Stimulated activated CD4-positive, alpha-beta T cell treated with anti-CD3 and anti-CD28 coated beads, TNF-alpha, amount 100 ng/mL, for 24 hours (primary cell): Measurements from ENCODE around the gene EVC.
"Not testable (repeated sequence)": the region's sequence is repeated elsewhere in the genome, so short reads cannot be mapped to it uniquely, and the experiment has no call there.

ENCODE experiments used
- DNase-seq, 3 experiments: peaks; one replicate each; pipeline ENCODE4 v3.0.0-alpha.2; 2020; ENCODE audit warnings: low read depth in 3 of 3

EVC gene

DNA sequence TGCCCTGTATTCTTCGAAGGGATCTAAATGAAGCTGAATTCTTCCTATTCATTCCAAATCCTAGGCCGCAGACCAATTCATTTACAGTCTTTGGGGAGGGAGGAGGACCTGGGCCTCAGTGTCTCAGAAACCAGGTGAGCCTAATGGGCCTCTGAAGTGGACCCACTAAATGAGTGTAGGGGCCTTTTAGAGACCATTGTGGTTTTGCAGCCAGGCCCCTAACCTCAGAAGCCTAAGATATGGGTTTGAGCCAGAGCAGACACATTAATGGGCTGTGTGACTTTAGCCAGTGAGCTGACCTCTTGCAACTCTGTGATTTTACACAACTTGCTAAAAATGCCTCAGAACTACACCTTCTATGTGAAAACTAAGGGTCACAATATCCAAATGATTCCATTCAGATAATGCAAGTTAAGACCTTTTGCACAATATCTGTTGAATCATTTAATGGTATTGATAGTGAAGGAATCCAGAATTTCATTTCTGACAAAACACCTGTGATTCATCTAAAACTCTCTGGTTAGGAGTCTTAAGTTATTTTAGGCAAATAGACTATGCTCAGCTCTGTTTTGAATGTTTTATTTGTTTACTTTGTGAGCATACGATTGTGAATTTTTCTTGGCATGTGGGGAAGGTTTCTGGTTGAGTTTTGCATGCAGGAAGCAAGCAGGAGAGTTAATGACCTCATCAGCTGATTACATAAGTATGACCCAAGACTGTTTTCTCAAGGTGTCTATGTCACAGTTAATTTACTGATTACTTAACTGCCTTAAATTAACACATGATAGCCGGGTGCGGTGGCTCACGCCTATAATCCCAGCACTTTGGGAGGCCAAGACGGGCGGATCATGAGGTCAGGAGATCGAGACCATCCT lies 75.0 kb downstream of the EVC start:
- DNase-seq, result no peak

DNA sequence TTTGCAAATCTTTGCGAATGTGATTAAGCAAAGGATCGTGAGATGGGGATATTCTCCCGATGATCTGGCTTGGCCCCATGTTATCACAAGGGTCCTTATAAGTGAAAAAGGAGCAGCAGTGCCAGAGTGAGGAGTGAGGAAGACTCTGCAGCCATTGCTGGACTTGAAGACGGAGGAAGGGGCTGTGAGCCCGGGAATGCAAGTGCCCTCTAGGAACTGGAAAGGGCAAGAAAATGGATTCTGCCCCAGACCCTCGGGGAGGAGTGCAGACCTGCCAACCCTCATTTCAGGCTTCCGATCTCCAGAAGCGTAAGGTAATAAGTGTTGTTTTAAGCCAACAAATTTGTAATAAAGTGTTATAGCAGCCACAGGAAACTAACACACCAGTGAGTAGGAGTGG lies 76.3 kb downstream of the EVC start:
- no peak for DNase-seq

GRCh38 chr4:5788144-5788543 lies 77.1 kb downstream of the EVC start:
- no peak for DNase-seq

DNA sequence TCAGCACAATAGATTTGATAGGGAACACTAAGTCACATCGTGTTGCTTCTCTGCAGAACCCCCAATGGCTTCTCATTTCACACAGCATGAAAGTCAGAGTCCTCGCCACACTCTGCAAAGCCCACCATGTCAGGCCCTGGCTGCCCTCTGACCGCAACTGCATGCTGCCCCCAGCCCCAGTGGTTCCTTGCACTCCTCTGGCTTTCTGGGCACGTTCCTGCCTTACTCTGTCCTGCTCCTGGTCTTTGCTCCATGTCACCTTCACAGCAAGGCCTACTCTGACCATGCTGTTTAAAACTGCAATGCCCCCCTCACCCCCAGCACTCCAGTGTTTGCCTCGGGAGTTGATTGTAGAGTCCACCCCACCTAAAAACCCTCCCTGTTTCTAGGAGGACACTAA lies 78.1 kb downstream of the EVC start:
- no peak for DNase-seq

DNA sequence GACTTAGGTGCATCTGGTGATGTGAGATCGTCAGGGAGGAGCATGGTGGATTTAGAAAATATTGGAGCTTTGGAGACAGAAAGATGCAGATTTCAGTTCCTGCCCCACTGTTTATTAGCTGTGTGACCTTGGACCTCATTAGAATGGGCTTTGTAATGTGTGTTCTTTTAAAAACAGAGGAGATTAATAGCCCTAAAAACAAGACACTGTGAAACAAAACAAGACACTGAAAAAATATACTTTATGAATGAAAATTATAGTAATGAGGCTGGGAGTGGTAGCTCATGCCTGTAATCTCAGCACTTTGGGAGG lies 79.5 kb downstream of the EVC start:
- no peak for DNase-seq

DNA sequence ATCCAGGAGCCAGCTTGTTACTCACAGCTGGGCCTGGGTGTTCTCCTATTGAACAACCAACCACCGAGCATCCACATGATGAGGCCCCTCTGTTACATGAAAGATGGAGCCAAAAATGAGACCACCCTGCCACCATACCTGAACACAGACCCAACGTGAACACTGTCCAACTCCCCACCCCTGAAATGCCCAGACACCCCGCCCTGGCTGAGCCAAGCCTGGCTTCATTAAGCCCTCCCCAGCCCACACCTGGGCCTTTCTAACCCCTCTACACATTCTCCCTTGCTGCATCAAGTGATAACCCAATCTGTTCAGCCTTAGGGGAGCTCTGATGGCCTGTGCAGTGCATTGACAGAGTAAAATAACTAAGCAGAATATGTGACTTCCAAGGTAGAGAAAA lies 80.7 kb downstream of the EVC start:
- DNase-seq, result no peak

- DNase-seq, result no peak
Observed at GRCh38 chr4:5793514-5793913, 82.5 kb downstream of the EVC start.

DNA sequence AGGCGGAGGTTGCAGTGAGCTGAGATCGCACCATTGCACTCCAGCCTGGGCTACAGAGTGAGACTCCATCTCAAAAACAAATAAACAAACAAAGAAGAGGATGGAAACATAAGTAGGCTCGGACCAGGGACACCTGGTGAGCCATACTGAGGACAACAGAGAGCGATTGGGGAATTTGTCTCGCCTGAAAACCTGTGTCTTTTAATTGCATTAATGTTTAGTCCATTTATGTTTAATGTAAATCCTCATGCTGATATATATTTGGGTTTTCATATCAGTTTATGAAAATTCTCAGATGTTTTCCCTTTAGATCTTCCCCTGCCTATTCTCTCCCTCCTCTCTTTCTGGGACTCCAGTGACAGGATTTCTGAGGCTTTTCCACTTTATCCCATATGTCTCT lies 84.6 kb downstream of the EVC start:
- DNase-seq, result no peak

- DNase-seq, result no peak
Observed at GRCh38 chr4:5796976-5797375, 86.0 kb downstream of the EVC start.

DNA sequence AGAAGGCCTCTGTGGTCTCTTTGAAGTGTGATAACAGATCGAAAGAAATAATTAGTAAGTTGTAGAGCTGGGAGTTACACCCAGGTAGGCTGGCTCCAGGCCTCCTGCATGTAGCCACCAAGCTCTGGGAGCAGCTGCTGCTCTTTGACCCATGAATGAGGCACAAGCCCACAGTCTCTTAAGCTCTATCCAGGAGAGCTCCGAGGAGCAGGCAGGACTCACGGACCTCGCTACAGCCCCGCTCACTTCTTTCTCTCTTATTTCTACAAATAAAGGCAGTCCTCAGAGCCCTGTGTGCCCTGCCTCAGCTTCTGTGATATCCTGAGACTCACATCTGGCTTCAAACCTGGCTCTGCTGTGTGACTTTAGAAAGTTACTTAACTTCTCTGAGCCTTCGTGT lies 86.9 kb downstream of the EVC start:
- no peak for DNase-seq

DNA sequence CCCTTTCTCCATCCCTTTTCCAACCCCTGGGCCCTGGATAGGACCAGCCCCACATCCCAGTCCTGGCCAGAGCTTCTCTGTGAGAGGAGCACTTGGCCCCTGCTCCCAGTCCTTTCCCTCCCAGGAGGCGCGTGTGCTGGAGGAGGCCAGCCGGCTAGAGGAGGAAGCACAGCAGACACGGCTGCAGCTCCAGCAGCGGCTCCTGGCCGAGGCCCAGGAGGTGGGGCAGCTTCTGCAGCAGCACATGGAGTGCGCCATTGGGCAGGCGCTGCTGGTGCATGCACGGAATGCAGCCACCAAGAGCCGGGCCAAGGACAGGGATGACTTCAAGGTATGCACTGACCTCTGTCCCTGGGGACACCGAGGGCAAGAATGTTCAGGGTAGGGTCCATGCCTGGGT lies 87.5 kb downstream of the EVC start:
- no peak for DNase-seq

DNA sequence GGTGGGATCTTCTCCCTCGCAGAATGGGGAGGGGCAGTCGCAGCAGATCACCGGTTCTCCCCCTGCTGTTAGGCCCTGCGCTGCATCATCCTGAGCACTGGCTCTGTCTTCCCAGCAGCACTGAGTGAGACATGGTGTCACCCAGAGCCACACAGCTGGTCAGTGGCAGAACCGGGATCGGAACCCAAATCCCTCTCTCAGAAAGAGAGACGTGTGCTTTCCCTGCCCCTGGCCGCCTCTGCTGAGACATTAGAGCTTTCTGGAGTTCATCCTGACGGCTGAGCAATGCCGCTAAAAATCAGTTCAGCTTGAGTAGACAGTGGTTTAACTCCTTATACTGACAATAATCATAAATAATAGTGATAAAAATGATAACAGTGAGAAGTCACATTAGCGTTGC lies 87.9 kb downstream of the EVC start:
- DNase-seq, result no peak

- no peak for DNase-seq
Observed at GRCh38 chr4:5799406-5799805, 88.4 kb downstream of the EVC start.

- no peak for DNase-seq
Observed at GRCh38 chr4:5800496-5800895, 89.5 kb downstream of the EVC start.

- no peak for DNase-seq
Observed at GRCh38 chr4:5801696-5802095, 90.7 kb downstream of the EVC start.

- no peak for DNase-seq
Observed at GRCh38 chr4:5802565-5802964, 91.6 kb downstream of the EVC start.

- DNase-seq, result no peak
Observed at GRCh38 chr4:5804656-5805055, 93.7 kb downstream of the EVC start.

DNA sequence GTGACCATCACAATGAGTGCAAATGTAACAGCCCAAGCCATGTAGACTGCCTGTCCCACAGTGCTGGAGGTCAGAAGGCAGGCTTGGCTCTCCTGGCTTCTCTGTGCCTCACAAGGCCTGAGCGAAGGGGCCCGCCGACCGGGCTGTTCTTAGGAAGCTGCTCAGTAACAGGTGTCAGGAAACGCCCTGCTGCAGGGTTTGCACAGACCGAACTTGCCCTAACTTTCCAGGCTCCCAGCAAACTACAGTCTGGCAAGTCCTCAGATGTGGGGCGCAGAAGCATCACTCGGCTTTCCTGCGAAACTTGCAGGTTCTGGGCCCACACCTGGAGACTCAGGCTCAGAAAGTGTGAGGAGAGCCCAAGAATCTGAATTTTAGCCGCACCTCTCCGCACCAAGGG lies 94.3 kb downstream of the EVC start:
- no peak for DNase-seq

DNA sequence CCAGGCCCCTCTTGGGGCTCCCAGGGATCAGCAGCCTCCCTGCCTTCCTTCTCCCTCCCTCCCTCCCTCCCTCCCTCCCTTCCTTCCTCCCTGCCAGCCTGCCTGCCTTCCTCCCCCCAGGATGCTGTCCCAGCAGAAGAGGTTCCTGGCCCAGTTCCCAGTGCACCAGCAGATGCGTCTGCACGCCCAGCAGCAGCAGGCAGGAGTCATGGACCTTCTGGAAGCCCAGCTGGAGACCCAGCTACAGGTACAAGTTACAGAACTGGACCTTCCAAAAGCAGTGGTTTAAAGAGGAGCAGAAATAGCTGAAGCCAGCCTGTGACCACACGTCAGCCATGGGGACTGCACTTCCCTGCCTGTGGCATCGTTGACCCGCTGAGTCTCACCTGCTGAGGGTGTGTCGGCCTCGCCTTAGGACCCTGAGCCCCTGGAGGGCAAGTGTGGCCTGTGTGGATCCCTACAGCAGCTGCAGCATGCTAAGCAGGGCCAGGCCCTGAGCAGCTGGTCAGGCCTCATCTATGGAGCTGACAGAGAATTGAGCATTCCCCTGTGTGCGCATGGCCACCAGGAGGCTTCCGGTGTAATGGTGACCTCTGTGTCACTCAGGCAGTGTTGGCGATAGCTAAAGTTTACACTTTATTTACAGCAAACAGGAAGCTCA lies 97.2 kb downstream of the EVC start:
- DNase-seq, result no peak

DNA sequence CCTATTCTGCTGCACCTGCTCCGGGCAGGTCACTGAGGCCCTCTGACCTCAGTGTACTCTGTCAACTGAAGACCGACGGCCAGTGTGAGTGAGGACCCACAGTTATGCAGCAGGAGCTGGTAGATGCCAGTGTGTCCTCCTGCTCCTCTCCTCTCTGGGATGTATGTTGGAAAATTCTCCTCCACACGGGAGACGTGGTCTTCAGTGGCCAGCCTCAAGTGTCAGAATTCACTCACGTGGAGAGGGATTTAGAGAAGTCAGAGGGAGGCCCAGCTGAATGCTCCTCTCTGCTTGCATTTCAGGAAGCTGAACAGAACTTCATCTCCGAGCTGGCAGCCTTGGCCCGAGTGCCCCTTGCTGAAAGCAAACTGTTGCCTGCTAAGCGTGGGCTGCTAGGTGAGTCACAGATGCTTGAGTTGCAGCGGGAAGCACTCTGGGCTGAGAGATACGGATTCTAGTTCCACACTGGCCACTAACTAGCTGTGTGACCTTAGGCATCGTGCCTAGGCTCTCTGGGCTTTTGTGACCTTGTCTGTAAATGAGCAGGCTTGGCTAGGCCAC lies 98.3 kb downstream of the EVC start:
- no peak for DNase-seq

DNA sequence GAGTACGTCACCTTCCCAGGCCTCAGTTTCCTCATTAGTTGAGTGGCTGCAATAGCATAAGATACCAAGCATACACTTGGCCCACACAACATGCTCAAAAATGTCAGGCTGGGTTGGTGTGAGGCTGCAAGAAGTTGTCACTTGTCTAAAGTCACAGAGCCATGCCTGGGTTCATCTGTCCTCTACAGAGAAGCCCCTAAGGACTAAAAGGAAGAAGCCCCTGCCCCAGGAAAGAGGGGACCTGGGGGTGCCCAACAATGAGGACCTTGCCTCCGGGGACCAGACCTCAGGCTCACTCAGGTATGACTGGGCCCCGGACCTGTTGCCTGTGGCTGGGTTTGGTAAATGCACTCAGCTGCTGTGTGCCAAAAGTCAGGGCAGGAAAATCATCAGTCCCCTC lies 99.2 kb downstream of the EVC start:
- no peak for DNase-seq

DNA sequence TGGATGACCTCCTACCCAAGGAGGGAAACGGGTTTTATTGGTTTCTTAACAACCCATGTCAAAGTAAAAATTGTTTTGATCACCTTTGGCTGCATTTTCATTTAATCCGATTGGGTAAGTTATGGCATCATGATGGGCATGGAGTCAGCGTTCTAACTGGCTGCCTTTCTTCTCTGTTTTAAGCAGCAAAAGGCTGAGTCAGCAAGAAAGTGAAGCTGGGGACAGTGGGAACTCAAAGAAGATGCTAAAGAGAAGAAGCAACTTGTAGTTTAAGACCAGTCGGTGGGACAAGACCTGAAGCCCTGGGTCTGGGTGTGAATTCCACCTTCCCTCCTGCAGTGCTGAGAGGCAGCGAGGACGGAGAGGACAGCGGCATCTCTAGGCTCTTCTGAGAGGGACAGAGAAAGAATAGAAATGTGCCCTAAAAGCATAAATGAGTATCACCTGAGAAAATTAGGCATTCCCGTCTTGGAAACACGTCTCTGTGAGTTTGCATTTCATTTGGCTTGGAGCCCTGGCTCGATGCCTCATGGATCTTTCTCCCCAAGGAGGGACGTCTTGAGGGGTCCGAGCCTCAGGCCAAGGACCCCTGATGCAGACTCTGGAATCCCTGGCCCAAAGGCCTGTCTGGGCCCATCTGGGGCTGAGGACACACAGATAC lies 99.9 kb downstream of the EVC start:
- no peak for DNase-seq

GRCh38 chr4:5812057-5812456 lies 101.1 kb downstream of the EVC start:
- DNase-seq, result not testable (repeated sequence)
